K562 (cell line): ENCODE data around the gene FOXP3. TPM values are rescaled to one million over a fixed set of nuclear protein-coding genes. Genes with fewer than 3 reads are reported as not detected.

Source experiments
- CSDE1 ChIP-seq, 2 experiments: fragments of 450-650 bp; IDR thresholded peaks; 2 replicates each; pipeline ENCODE4 v1.6.1; 2016; ENCODE audit warnings: mild to moderate bottlenecking in 1 of 2
- EP300 ChIP-seq: IDR thresholded peaks from 2 replicates; pipeline ENCODE4 v1.6.1; 2012; ENCODE audit warnings: low read length, improper control_type of control experiment
- FOXP4 ChIP-seq: sonication (generic); formaldehyde crosslinking; IDR thresholded peaks from 2 replicates; pipeline ENCODE4 v1.8.0; 2022; ENCODE audit warnings: mild to moderate bottlenecking, missing genetic modification reagents, borderline replicate concordance
- HNRNPK ChIP-seq: fragments of 200-400 bp; formaldehyde crosslinking; IDR thresholded peaks from one replicate; pipeline ENCODE4 v1.6.1; 2018; ENCODE audit warnings: mild to moderate bottlenecking, low read depth, low read length; ENCODE audit not compliant: poor library complexity, severe bottlenecking
- ILK ChIP-seq: fragments of 450-650 bp; IDR thresholded peaks from 2 replicates; pipeline ENCODE4 v1.6.1; 2016; ENCODE audit warnings: missing genetic modification characterization, low read depth, mild to moderate bottlenecking, missing compliant biosample characterization, moderate library complexity, borderline replicate concordance
- POU5F1 ChIP-seq: fragments of 150-350 bp; IDR thresholded peaks from 2 replicates; pipeline ENCODE4 v1.6.1; 2014; ENCODE audit warnings: borderline replicate concordance, low read length, low read depth, mild to moderate bottlenecking; ENCODE audit not compliant: partially characterized antibody
- PRPF4 ChIP-seq: fragments of 200-400 bp; formaldehyde crosslinking; IDR thresholded peaks from one replicate; pipeline ENCODE4 v1.6.1; 2017; ENCODE audit warnings: low read length, low read depth, mild to moderate bottlenecking; ENCODE audit not compliant: insufficient read depth, poor library complexity, severe bottlenecking
- RBBP5 ChIP-seq: fragments of 200-600 bp; sonication (generic); IDR thresholded peaks from 2 replicates; pipeline ENCODE4 v1.6.1; 2012; ENCODE audit warnings: borderline replicate concordance, mild to moderate bottlenecking, low read length, control low read depth, inconsistent platforms; ENCODE audit not compliant: insufficient read depth, poor library complexity, severe bottlenecking
- SREBF2 ChIP-seq: sonication (generic); formaldehyde crosslinking; IDR thresholded peaks from 2 replicates; pipeline ENCODE4 v1.4.0; 2020; ENCODE audit warnings: mild to moderate bottlenecking, missing genetic modification reagents
- TAF15 ChIP-seq: fragments of 200-400 bp; formaldehyde crosslinking; IDR thresholded peaks from 2 replicates; pipeline ENCODE4 v1.6.1; 2017; ENCODE audit warnings: mild to moderate bottlenecking, low read depth, low read length, moderate library complexity
- UBTF ChIP-seq, 2 experiments: IDR thresholded peaks; 2 replicates each; pipeline ENCODE4 v1.6.1; 2012; ENCODE audit warnings: improper control_type of control experiment in 2 of 2, low read depth in 2 of 2, low read length in 2 of 2, borderline replicate concordance in 1 of 2
- ZC3H11A ChIP-seq: IDR thresholded peaks from 2 replicates; pipeline ENCODE4 v1.6.1; 2012; ENCODE audit warnings: low read depth, low read length, improper control_type of control experiment
- ZKSCAN8 ChIP-seq: fragments of 200-800 bp; sonication (Bioruptor generic); IDR thresholded peaks from 2 replicates; pipeline ENCODE4 v1.6.1; 2016; ENCODE audit warnings: missing genetic modification characterization, missing compliant biosample characterization
- ZNF184 ChIP-seq: sonication (generic); formaldehyde crosslinking; IDR thresholded peaks from 2 replicates; pipeline ENCODE4 v1.5.0; 2020; ENCODE audit warnings: missing genetic modification reagents
- ZNF707 ChIP-seq: fragments of 250-450 bp; sonication (Bioruptor Pico); conservative IDR thresholded peaks from 2 replicates; pipeline ENCODE4 v1.8.0; 2022; ENCODE audit warnings: inconsistent platforms, mild to moderate bottlenecking, moderate library complexity
- polyA plus RNA-seq, 8 experiments: library from polyadenylated mRNA; depleted of rRNA in 4 of 8; stranded (reverse) in 5 of 8; unstranded in 3 of 8; fragments of >200 nt; fragmentation: Nextera tagmentation in 2 of 8; fragmentation: Illumina TruSeq in 1 of 8; extraction: Ambion mirVana in 2 of 8; extraction: Trizol in 1 of 8; gene quantifications; 2 replicates each; pipeline versions ENCODE4 v1.2.1 to v1.2.3, GENCODE V29; 2011 to 2014; ENCODE audit warnings: inconsistent platforms in 1 of 8, missing spikeins in 1 of 8
- total RNA-seq, 7 experiments: library from RNA; depleted of rRNA in 6 of 7; stranded (reverse); fragments of >200 nt in 6 of 7; fragmentation: Illumina TruSeq in 2 of 7; extraction: Trizol in 2 of 7; gene quantifications; 2 replicates each; pipeline versions ENCODE4 v1.2.1 to v1.2.3, GENCODE V29; 2011 to 2021; ENCODE audit warnings: low replicate concordance in 1 of 7
- TF ChIP-seq, protein P1 (sequence below): fragments of 450-650 bp; IDR thresholded peaks from 2 replicates; pipeline ENCODE4 v1.6.1; 2016; ENCODE audit warnings: borderline replicate concordance
- TF ChIP-seq, protein P2 (sequence below): IDR thresholded peaks from 3 replicates; pipeline ENCODE4 v1.6.1; 2011; ENCODE audit warnings: borderline replicate concordance, mild to moderate bottlenecking; ENCODE audit not compliant: insufficient read length, insufficient read depth
- TF ChIP-seq, protein P3 (sequence below): fragments of 250-450 bp; sonication (Bioruptor Pico); IDR thresholded peaks from 2 replicates; pipeline ENCODE4 v1.8.0; 2022; ENCODE audit warnings: inconsistent platforms

The FOXP3 gene
- total and polyA plus RNA-seq, 9 of the 15 experiments (the other 6 are each of a cell fraction or from before 2014, with no cell fraction given) = 0.04 to 0.24 (median 0.07) TPM; not detected in 4

- TF ChIP-seq FOXP4 (CRISPR knock-in tag) = no peak
- TF ChIP-seq, protein P1, sequence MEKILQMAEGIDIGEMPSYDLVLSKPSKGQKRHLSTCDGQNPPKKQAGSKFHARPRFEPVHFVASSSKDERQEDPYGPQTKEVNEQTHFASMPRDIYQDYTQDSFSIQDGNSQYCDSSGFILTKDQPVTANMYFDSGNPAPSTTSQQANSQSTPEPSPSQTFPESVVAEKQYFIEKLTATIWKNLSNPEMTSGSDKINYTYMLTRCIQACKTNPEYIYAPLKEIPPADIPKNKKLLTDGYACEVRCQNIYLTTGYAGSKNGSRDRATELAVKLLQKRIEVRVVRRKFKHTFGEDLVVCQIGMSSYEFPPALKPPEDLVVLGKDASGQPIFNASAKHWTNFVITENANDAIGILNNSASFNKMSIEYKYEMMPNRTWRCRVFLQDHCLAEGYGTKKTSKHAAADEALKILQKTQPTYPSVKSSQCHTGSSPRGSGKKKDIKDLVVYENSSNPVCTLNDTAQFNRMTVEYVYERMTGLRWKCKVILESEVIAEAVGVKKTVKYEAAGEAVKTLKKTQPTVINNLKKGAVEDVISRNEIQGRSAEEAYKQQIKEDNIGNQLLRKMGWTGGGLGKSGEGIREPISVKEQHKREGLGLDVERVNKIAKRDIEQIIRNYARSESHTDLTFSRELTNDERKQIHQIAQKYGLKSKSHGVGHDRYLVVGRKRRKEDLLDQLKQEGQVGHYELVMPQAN = peak; percentile 39; the same call in 1 of the 2 replicates
- TF ChIP-seq ZC3H11A = no peak
- peak in 1 of 2 experiments; percentile 83; a peak in 2 of 4 replicates for TF ChIP-seq CSDE1 (IDR thresholded peaks at IDR 0.05)
- TF ChIP-seq TAF15 = no peak
- no peak for TF ChIP-seq ZNF184 (CRISPR knock-in tag)
- TF ChIP-seq PRPF4 = no peak
- no peak for TF ChIP-seq SREBF2
- TF ChIP-seq ZKSCAN8 = no peak
- TF ChIP-seq POU5F1 = no peak
- no peak for TF ChIP-seq ILK (tag)
- TF ChIP-seq EP300 = peak; percentile 89; the same call in 1 of the 2 replicates
- TF ChIP-seq, protein P2, sequence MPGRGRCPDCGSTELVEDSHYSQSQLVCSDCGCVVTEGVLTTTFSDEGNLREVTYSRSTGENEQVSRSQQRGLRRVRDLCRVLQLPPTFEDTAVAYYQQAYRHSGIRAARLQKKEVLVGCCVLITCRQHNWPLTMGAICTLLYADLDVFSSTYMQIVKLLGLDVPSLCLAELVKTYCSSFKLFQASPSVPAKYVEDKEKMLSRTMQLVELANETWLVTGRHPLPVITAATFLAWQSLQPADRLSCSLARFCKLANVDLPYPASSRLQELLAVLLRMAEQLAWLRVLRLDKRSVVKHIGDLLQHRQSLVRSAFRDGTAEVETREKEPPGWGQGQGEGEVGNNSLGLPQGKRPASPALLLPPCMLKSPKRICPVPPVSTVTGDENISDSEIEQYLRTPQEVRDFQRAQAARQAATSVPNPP = no peak
- TF ChIP-seq HNRNPK = no peak
- TF ChIP-seq, protein P3, sequence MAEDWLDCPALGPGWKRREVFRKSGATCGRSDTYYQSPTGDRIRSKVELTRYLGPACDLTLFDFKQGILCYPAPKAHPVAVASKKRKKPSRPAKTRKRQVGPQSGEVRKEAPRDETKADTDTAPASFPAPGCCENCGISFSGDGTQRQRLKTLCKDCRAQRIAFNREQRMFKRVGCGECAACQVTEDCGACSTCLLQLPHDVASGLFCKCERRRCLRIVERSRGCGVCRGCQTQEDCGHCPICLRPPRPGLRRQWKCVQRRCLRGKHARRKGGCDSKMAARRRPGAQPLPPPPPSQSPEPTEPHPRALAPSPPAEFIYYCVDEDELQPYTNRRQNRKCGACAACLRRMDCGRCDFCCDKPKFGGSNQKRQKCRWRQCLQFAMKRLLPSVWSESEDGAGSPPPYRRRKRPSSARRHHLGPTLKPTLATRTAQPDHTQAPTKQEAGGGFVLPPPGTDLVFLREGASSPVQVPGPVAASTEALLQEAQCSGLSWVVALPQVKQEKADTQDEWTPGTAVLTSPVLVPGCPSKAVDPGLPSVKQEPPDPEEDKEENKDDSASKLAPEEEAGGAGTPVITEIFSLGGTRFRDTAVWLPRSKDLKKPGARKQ (CRISPR knock-in tag) = no peak
- no peak for TF ChIP-seq UBTF (IDR thresholded peaks at IDR 0.05; ENCODE audit: borderline replicate concordance in 1 of 2, low read depth in 2 of 2, low read length in 2 of 2)
- TF ChIP-seq RBBP5 = no peak
- TF ChIP-seq ZNF707 (CRISPR knock-in tag) = no peak
Measured at GRCh38 chrX:49244207-49244606, 20.3 kb downstream of the FOXP3 start (continued).
